A673 (cell line): Measurements from ENCODE around the gene NLK. TPM values are rescaled to one million over a fixed set of nuclear protein-coding genes. Genes with fewer than 3 reads are reported as not detected.

Experiments
- BruUV-seq: library from RNA; stranded (reverse); fragments of 400-500 nt; replicated peaks from 2 replicates; lab custom pipeline; 2021; lab: Mats Ljungman, UMichigan
- CTCF ChIA-PET: fragments of 300-600 bp; sonication (Branson Sonifier 250); formaldehyde crosslinking; loops from one replicate; lab custom pipeline; 2022; ENCODE audit warnings: antibody characterized with exemption; lab: Charles Lee
- POLR2A ChIA-PET: fragments of 300-600 bp; sonication (Branson Sonifier 250); formaldehyde crosslinking; loops from one replicate; lab custom pipeline; 2022; ENCODE audit warnings: antibody characterized with exemption; ENCODE audit not compliant: low non-redundant PET; lab: Charles Lee
- DNase-seq: peaks from one replicate; pipeline ENCODE4 v3.0.0-alpha.2; 2015; ENCODE audit warnings: low spot score
- H3K27ac ChIP-seq: fragments of 200-600 bp; sonication (generic); 2 replicates; pipeline ENCODE4 v1.5.1; 2016; ENCODE audit warnings: mixed run types, low read depth, mild to moderate bottlenecking, mixed read lengths, antibody characterized with exemption, low read length; ENCODE audit not compliant: poor library complexity, severe bottlenecking
- H3K27me3 ChIP-seq: fragments of 200-600 bp; sonication (generic); replicated peaks from 2 replicates; pipeline ENCODE4 v1.6.1; 2017; ENCODE audit warnings: mixed run types, low read depth, mild to moderate bottlenecking, mixed read lengths, antibody characterized with exemption, low read length; ENCODE audit not compliant: insufficient read depth, poor library complexity
- H3K36me3 ChIP-seq: fragments of 200-600 bp; sonication (generic); 2 replicates; pipeline ENCODE4 v1.6.1; 2016; ENCODE audit warnings: mixed run types, mild to moderate bottlenecking, mixed read lengths, antibody characterized with exemption, low read length; ENCODE audit not compliant: insufficient read depth, poor library complexity, severe bottlenecking
- H3K4me1 ChIP-seq: fragments of 200-600 bp; sonication (generic); 2 replicates; pipeline ENCODE4 v1.6.1; 2017; ENCODE audit warnings: mixed run types, mild to moderate bottlenecking, mixed read lengths, antibody characterized with exemption, low read length; ENCODE audit not compliant: insufficient read depth, poor library complexity, severe bottlenecking
- H3K4me3 ChIP-seq: fragments of 200-600 bp; sonication (generic); 2 replicates; pipeline ENCODE4 v1.5.1; 2016; ENCODE audit warnings: low read depth, mixed run types, mild to moderate bottlenecking, mixed read lengths, low read length; ENCODE audit not compliant: poor library complexity, severe bottlenecking
- H3K9me3 ChIP-seq: fragments of 200-600 bp; sonication (generic); 2 replicates; pipeline ENCODE4 v1.6.1; 2016; ENCODE audit warnings: mixed run types, low read depth, mild to moderate bottlenecking, mixed read lengths, antibody characterized with exemption, low read length; ENCODE audit not compliant: poor library complexity, severe bottlenecking
- CTCF ChIP-seq: fragments of 300-800, 200-600 bp; sonication (generic); conservative IDR thresholded peaks from 2 replicates; pipeline ENCODE4 v1.5.1; 2017; ENCODE audit warnings: low read depth, mild to moderate bottlenecking, antibody characterized with exemption, low read length, moderate library complexity, mixed read lengths
- EZH2 ChIP-seq: fragments of 200-600 bp; sonication (generic); IDR thresholded peaks from 2 replicates; pipeline ENCODE4 v1.6.1; 2017; ENCODE audit warnings: borderline replicate concordance, low read depth, mild to moderate bottlenecking, mixed read lengths, antibody characterized with exemption, low read length; ENCODE audit not compliant: poor library complexity, severe bottlenecking
- intact Hi-C: fragments of 100-400 bp; cut with micrococcal nuclease; formaldehyde crosslinking; loops from one replicate; pipeline ENCODE4 v1.10.0; 2022; ENCODE audit not compliant: unreplicated experiment
- total RNA-seq: library from RNA; stranded (reverse); gene quantifications from 2 replicates; pipeline ENCODE4 v1.2.3, GENCODE V29; 2021

NLK gene
- total RNA-seq, 1 experiment from 2014 or later = 23.8 TPM

DNA sequence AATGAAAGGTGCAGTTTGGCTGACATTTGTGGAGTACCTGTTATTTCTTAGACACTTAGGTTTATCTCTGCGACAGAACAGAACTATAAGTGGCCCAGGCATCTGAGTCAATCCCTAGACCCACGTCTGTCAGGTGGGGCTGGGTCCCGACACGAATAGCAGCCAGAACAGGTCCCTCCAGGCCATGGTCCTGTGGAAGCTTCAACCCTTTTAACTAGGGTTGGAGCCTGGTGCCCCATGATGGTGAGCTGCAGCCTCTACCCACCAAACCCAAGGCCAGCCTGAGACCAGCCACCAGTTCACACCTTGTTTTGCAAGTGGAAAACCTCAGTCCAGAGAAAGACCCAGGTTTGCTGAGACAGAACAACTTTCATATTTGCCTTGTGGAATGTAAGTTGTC, 202.0 kb downstream of the NLK start:
- TF ChIP-seq EZH2 (no peak), CTCF (no peak)
- BruUV-seq = no TSS peak
- Histone ChIP-seq H3K4me1 (no peaks in the 10 kb centered on the region), H3K27ac (no peak overlapping the region), H3K4me3 (no peak overlapping the region), H3K36me3 (no peaks in the 10 kb centered on the region), H3K9me3 (no peaks in the 10 kb centered on the region), H3K27me3 (no peaks in the 10 kb centered on the region)
- ChIA-PET POLR2A (no interaction called here), CTCF (no interaction called here)
- intact Hi-C loops = no loop called here
- DNase-seq = no peak

Other genes starting within 250 kb of the NLK start
- 0.37 and 0.67 TPM in 2 replicates for gene NOS2, start 242.1 kb upstream of the NLK start, total RNA-seq
- 2.8 and 4.7 TPM in 2 replicates for gene LYRM9, start 149.3 kb upstream of the NLK start, total RNA-seq